Measurements from ENCODE around the gene ALDH1A1.

DNA sequence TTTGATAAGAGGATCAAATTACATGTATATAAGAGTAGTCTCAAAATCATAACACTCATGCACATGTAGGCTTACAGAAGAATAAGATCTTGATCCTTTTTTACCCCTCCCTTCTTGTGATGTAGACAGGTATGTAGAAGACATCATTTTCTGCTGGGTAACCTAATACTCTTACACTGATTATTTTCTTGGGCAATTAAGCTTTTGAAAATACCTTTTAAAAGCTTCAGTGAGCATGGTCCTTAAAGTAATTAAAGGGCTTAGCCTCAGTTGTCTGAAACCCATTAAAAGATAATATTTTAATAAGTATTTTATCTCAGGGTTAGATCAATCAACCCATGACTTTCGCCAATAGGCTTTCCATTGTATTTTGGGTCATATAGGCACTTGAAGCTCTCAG, 50.6 kb downstream of the ALDH1A1 start:
- TF ChIP-seq, protein P1, sequence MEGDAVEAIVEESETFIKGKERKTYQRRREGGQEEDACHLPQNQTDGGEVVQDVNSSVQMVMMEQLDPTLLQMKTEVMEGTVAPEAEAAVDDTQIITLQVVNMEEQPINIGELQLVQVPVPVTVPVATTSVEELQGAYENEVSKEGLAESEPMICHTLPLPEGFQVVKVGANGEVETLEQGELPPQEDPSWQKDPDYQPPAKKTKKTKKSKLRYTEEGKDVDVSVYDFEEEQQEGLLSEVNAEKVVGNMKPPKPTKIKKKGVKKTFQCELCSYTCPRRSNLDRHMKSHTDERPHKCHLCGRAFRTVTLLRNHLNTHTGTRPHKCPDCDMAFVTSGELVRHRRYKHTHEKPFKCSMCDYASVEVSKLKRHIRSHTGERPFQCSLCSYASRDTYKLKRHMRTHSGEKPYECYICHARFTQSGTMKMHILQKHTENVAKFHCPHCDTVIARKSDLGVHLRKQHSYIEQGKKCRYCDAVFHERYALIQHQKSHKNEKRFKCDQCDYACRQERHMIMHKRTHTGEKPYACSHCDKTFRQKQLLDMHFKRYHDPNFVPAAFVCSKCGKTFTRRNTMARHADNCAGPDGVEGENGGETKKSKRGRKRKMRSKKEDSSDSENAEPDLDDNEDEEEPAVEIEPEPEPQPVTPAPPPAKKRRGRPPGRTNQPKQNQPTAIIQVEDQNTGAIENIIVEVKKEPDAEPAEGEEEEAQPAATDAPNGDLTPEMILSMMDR (conservative IDR thresholded peaks at IDR 0.05; ENCODE audit: low read length) = no peak
- no peak for TF ChIP-seq EZH2phosphoT487 (IDR thresholded peaks at IDR 0.05; ENCODE audit: borderline replicate concordance, low read depth, low read length)
